HG02970 (cell line): ENCODE measurements around the gene ATF3.
"Not testable (repeated sequence)": the region's sequence is repeated elsewhere in the genome, so short reads cannot be mapped to it uniquely, and the experiment has no call there.

ENCODE experiments used
- ATAC-seq: cut with Tn5 transposase; IDR thresholded peaks from one replicate; pipeline ENCODE4 v1.9.1; 2021; ENCODE audit warnings: mild to moderate bottlenecking, moderate library complexity, moderate number of reproducible peaks; ENCODE audit not compliant: unreplicated experiment, low FRiP score

ATF3 gene

GRCh38 chr1:212647004-212647403, 38.4 kb downstream of the ATF3 start:
- ATAC-seq = no peak

- no peak for ATAC-seq
Observed at GRCh38 chr1:212648431-212648830, 39.9 kb downstream of the ATF3 start.

- no peak for ATAC-seq
Observed at GRCh38 chr1:212649020-212649419, 40.5 kb downstream of the ATF3 start.

GRCh38 chr1:212650228-212650627, 41.7 kb downstream of the ATF3 start:
- no peak for ATAC-seq

- no peak for ATAC-seq
Observed at GRCh38 chr1:212651521-212651920, 43.0 kb downstream of the ATF3 start.

- no peak for ATAC-seq
Observed at GRCh38 chr1:212651977-212652376, 43.4 kb downstream of the ATF3 start.

GRCh38 chr1:212652609-212653008, 44.0 kb downstream of the ATF3 start:
- no peak for ATAC-seq

GRCh38 chr1:212655668-212656440, 47.3 kb downstream of the ATF3 start:
- no peak for ATAC-seq

- ATAC-seq = no peak
Observed at GRCh38 chr1:212656730-212657129, 48.2 kb downstream of the ATF3 start.

- not testable (repeated sequence) for ATAC-seq
Observed at GRCh38 chr1:212658250-212658649, 49.7 kb downstream of the ATF3 start.

- ATAC-seq = no peak
Observed at GRCh38 chr1:212664409-212665199, 56.0 kb downstream of the ATF3 start.

GRCh38 chr1:212665241-212666115, 56.9 kb downstream of the ATF3 start:
- ATAC-seq = peak; percentile 83

GRCh38 chr1:212666116-212666775, 57.7 kb downstream of the ATF3 start:
- ATAC-seq = no peak

- no peak for ATAC-seq
Observed at GRCh38 chr1:212667223-212668139, 58.9 kb downstream of the ATF3 start.

GRCh38 chr1:212668477-212668876, 59.9 kb downstream of the ATF3 start:
- ATAC-seq = no peak

GRCh38 chr1:212669102-212669501, 60.5 kb downstream of the ATF3 start:
- ATAC-seq = no peak

- ATAC-seq = no peak
Observed at GRCh38 chr1:212669600-212669999, 61.0 kb downstream of the ATF3 start.

- no peak for ATAC-seq
Observed at GRCh38 chr1:212670301-212670700, 61.7 kb downstream of the ATF3 start.
